Middle frontal gyrus (tissue), 1 donor: ENCODE measurements around the gene ADD1.

Source experiments
- DNase-seq: peaks from one replicate; pipeline ENCODE4 v3.0.0-alpha.2; 2015; ENCODE audit warnings: low spot score; ENCODE audit errors: extremely low spot score

The ADD1 gene

GRCh38 chr4:2834001-2834921 is 9.4 kb upstream of the ADD1 start:
- DNase-seq: no peak

DNA sequence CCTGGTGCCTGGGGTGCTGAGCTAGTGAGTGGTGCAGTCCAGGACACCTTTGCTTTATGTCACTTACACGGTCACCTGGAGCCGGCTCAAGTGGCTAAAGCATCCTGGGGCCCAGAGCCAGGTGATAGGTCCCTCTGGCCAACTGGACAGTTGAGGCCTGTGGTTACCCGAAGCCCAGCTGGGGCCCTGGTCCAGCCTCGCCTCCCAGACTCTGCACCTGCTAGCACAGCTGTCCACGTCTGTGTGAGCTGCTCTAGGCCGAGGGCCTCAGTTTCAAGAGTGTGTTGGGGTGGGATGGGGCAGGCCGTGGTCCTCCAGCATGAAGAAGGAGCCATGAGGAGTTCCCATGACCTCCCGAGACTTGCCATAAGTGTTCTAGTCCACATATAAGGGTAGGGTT is 7.7 kb upstream of the ADD1 start:
- no peak for DNase-seq

DNA sequence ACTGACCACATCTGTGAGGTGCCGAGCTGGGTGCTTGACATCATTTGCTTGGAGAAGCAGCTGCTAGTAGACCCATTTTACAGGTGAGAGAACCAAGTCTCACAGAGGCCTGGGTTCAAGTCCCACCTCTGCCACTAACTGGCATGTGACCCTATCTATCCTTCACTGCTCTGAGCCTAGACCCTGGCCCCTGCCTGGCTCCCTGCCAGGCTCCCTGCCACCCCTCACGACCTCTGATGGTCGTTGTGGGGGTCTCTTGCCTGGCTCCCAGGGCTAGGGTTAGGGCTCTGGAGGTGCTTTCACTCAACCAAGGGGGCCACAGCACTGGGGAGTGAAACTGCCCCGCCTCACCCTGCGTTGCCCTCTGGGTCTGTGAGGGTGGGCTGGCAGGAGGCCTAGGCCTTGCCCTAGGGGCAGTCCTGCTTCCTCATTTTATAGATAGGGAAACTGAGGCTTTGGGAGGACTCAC is 7.2 kb upstream of the ADD1 start:
- DNase-seq: no peak

DNA sequence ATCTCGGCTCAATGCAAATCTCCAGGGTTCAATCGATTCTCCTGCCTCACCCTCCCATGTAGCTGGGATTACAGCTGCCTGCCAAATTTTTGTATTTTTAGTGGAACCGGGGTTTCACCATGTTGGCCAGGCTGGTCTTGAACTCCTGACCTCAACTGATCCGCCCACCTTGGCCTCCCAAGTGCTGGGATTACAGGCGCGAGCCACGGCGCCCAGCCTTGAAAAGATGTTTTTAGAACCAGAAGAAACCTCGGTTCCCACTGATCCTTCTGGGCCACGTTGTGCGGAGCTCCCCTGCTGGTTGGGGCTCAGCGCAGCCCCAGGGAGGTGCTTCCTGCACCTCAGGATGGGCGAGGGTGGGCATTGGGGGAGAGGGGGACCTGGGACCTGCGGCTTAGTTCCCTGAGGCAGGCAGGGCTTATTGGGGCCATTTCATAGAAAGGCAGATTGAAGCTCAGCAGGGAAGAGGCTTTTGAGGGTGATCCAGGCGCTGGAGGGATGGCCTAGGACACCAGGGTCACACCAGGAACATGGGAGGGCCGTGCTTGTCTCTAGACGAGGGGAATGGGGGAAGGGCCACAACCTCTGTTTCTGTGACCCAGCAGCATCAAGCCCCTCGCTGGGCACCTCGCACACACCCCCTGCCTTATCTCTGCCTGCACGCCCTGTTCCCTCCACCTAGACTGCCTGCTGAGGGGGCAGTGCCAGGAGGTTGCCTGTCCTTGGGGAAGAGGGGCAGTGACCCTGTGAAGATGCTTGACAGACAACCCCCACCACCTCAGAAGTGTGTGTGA is 6.3 kb upstream of the ADD1 start:
- DNase-seq: no peak

GRCh38 chr4:2837904-2838496 is 5.6 kb upstream of the ADD1 start:
- no peak for DNase-seq

- no peak for DNase-seq
Measured at GRCh38 chr4:2839060-2839459, 4.6 kb upstream of the ADD1 start.

DNA sequence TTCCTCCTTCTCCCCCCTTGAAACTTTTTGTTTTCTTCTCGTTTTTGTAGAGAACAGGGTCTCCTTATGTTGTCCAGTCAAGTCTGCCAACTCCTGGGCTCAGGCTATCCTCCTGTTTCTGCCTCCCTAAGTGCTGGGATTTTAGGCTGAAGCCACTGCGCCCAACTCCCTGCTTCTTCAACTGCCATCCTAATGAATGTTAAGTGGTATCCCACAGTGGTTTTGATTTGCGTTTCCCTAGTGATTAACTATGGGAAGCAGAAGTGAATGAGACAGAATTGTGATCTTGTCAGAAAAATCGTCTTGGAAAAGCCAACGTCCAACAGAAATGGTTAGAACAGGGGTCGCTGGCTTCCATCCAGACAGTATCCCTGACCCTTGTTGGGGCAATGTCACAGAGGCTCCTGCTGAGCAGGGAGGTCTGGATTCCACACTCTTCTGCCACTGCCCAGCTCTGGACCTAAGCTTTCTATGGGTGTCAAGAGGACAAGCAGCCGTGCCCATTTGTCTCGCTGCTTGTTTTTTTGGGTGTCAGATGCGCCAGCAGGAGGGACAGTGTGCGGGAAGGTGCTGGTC is 869 bp upstream of the ADD1 start:
- DNase-seq: no peak

DNA sequence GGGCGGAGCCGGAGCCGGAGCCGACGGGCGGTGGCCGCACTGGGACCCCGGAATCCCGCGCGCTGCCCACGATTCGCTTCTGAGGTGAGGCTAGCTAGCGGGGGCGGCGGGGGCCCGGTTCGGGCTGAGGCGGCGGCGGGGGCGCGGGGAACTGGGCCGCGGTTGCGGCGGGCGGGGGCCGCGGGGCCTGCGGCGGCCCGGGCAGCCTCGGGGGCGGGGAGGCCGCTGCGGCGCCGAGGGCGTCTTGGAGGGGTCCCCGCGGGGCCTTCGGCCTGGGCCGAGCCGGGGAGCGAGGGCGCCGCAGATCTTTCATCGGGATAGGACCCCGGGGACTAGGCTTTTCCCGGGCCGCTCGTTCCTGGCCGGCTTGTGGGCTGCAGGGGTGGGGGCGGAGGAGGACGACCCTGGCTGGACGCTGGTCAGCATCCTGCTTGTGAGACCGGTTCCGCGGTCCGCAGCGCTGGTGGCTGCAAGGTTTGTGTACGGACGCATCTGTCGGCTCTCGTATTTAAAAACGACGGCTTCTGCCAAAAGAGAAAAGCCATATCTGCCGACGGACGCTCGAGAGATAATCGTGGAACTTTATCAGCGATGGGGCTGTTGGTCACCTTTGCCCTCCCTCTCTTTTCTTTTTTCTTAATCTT is 419 bp downstream of the ADD1 start:
- DNase-seq: no peak

GRCh38 chr4:2846172-2846571 is 2.5 kb downstream of the ADD1 start:
- no peak for DNase-seq

DNA sequence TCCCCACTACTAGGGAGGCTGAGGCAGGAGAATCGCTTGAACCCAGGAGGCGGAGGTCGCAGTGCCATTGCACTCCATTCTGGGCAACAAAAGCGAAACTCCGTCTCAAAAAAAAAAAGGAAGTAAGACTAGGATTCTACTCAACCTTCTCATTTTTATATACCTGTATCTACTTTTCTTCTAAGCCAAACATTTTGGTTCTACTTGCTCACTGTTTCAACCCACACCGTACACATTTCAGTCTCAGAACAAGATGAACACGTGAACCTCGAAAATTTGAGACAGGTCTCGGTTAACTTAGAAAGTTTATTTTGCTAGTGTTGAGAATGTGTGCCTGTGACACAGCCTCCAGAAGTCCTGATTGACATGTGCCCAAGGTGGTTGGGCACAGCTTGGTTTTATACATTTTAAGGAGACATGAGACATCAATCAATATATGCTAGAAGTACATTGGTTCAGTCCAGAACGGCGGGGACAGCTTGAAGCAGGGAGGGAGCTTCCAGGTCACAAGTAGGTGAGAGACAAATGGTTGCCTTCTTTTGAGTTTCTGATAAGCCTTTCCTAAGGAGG is 3.7 kb downstream of the ADD1 start:
- DNase-seq: no peak

DNA sequence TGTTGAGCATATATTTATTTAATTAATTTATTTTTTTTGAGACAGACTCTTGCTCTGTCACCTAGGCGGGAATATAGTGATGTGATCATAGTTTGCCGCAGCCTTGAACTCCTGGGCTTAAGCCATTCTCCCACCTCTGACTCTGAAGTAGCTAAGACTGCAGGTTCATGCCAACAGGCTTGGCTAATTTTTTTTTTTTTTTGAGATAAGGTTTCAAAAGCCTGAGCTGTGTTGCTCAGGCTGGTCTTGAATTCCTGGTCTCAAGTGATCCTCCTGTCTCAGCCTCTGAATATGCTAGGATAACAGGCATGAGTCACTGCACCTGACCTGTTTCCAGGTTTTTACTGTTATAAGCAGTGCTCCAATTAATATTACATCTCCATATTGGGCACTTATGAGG is 4.8 kb downstream of the ADD1 start:
- DNase-seq: no peak

DNA sequence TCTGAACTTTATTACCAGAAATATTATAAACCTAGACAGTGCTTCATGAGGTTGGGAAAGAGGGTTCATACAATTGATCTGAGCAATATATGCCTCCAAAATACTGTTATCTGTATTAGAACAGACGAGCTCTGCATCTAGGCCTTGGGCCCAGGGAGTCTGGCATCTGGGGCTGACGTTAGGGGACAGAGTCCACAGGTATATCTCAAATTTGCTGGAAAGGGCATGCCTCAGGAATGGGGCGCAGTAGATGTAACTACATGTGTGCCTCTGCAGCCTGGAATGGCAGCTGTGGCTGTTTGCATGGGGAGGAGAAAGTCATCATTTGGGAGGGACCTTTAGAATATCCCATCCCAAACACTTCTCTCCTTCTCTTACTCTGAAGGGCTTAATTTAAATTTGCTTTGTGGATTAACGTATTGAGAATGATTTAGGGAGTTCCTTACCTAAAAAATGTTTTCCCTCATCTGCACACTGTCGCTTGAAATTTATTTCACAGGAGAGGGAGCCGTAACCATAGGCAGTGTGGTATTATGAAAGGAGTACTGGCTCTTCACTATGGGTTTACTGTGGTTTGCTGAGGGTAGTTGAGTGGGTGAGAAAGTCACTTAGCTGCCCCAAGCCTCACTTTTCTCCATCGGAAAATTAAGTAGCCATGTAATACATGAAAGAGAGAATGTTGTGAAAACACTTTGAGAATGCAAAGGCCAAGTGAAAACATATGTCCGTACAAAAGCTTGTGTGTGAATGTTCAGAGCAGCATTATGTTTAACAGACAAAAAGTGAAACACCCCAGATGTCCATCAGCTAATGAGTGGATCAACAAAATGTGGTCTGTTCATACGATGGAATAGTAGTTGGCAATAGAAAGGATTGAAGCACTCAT is 5.9 kb downstream of the ADD1 start:
- no peak for DNase-seq

- no peak for DNase-seq
Measured at GRCh38 chr4:2850966-2851798, 7.5 kb downstream of the ADD1 start.

- no peak for DNase-seq
Measured at GRCh38 chr4:2852481-2852921, 8.9 kb downstream of the ADD1 start.

DNA sequence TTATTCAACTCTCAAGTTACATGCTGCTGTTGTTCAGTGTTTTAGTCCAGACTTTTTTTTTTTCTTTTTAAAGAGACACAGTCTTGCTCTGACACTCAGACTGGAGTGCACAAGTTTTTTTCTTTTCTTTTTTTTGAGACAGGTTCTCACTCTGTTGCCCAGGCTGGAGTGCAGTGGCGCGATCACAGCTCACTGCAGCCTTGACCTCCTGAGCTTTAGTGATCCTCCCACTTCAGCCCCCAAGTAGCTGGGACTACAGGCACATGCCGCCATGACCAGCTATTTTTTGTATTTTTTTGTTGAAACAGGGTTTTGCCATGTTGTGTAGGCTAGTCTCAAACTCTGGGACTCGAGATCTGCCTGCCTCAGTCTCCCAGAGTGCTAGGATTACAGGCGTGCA is 11.9 kb downstream of the ADD1 start:
- DNase-seq: no peak

DNA sequence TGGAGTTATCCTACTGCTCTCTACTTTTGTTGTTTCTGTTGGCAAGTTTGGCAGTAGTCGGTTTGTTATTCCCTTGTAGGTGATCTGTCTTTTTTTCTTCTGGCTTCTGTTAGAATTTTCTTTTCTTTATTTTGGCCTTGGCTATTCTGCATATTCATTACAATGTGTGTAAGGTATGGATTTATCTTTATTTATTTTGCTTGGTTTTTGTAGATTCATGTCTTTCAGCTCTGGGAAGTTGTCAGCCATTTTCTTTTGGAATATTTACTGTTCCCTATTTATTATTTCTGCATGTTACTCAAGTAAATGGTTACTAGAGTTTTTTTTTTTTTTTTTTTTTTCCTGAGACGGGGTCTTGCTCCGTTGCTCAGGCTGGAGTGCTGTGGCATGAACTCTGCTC is 12.6 kb downstream of the ADD1 start:
- no peak for DNase-seq

GRCh38 chr4:2857349-2857927 is 13.8 kb downstream of the ADD1 start:
- DNase-seq: no peak

- DNase-seq: no peak
Measured at GRCh38 chr4:2858451-2859217, 15.0 kb downstream of the ADD1 start.
